Eye (tissue), 1 donor: ENCODE results near the gene CEP128.

Experiments
- DNase-seq: peaks from one replicate; pipeline ENCODE4 v3.0.0-alpha.2; 2015

The CEP128 gene

GRCh38 chr14:80468331-80469122 is 473.0 kb downstream of the CEP128 start:
- no peak for DNase-seq

GRCh38 chr14:80465546-80466220 is 475.9 kb downstream of the CEP128 start:
- no peak for DNase-seq

- no peak for DNase-seq
Observed at GRCh38 chr14:80464531-80465149, 476.9 kb downstream of the CEP128 start.

- DNase-seq = peak; percentile 1
Observed at GRCh38 chr14:80456209-80456608, 485.3 kb downstream of the CEP128 start.

- no peak for DNase-seq
Observed at GRCh38 chr14:80455031-80455430, 486.5 kb downstream of the CEP128 start.

- DNase-seq = no peak
Observed at GRCh38 chr14:80448267-80448666, 493.3 kb downstream of the CEP128 start.

- DNase-seq = no peak
Observed at GRCh38 chr14:80447392-80447791, 494.1 kb downstream of the CEP128 start.
